NCI-H2107 treated with DMSO at 0.1 percent for 48 hours (cell line): ENCODE data around the gene TRIM68.

Source experiments
- DNase-seq: peaks from one replicate; lab custom pipeline; 2025; ENCODE audit not compliant: unreplicated experiment; lab: John Stamatoyannopoulos, UW

TRIM68 gene

DNA sequence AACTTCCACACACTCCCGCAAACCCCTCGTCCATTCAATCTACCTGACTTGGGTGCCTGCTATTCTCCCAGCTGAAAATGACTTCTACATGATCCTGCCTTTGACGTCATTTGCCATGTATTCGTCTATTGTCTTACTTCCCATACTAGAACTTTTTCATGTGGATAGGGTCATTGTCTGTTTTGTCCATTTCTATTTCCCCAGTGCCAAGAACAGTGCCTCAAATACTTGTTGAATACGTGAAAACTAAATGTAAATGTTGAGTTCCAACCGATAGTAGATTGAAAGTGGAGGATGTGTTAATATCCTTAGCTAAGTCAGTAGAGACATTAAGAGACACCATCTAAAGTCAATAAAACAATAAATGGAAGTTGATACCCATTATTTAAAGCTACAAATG, 935 bp downstream of the TRIM68 start:
- no peak for DNase-seq

DNA sequence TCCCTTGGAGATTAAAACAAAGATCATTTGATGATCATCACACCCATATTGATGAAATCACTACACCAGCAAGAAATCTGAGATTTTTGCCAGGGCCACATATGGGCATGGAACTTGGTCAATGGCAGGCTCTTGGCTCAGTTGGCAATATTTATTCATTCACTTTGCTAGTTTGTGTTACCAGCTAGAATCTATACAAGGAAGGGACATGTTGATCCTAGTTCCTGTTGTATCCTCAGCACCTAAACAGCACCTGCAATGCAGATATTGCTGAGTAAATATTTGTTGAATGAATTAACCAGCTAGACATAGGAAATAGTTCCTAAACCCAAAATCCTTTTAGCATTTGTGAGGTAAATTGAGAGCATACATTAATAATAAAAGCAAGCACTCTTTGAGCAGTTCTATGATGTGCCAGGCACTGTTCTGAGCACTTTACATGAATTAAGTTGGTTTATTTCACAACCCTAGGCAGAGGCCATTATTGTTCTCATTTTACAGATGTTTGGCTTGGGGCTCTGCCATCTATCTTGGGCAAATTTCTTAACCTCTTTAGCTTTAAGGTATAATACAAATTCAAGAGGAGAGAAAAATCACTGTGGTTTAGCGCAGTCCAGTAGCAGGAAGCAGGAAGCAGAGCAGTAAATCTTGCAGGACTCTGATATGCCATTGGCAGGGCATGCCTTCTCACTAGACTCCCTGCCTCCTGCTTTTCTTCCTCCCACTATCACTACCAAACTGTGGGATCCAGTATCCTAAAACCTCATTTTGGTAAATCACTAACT, 1.6 kb downstream of the TRIM68 start:
- DNase-seq: peak; percentile 31

DNA sequence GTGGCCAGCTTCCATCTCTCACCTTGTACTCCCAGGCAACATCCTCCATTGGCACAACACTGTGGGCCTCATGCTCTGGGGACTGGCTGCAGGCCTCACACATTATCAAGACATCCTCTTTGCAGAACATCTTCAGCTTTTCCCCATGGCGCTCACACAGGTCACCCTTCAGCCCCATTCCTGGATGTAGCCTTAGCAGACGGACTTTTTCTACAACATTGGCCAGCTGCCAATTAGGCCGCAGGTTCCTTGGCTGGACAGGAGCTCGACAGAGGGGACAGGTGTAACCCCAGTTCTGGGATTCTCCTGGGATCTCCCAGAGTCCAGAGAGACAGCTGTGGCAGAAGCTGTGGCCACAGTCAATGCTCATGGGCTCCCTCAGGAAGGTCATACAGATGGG, 3.0 kb downstream of the TRIM68 start:
- DNase-seq: no peak

DNA sequence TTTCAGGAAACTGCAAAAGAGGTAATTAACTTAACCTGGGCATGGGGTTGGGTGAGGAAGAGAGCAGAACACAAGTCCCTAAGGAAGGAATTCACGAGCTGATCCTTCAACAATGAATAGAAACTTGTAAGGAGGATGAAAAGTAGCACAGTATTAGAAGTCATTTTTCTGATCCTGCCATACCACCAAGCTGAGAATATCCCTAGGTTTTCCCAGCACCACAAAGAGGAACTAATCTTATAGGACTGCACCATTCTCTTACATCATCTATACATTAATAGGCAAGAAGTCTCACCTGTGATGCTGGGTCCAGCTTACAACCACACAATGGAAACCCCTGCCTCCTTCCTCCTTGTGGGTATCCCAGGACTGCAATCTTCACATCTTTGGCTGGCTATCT, 14.3 kb downstream of the TRIM68 start, which contains the start of gene OR52I1:
Gene OR52I1 (plus strand): TSS at position 301 of the 400 bp plus-strand sequence. CDS start 0 bp downstream, at position 301.
- DNase-seq: no peak

DNA sequence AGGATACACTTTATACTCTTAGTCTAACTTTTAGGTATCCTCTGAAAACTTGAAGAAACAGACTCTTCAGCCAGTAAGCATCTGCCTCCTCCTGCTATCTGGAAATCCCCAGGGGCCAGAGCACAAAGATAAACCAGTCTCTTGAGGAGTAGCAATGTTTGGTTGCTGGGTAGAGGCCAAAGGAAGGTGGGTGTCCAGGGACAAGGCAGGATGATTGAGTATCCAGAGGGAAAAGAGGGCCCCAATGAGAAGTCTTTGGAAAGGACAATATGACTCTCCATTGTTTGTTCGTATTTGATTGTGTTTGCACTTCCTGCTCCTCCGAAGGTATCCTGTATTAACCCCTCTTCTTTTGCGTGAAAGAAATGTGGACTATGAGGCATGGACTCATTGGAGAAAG, 19.0 kb downstream of the TRIM68 start:
- no peak for DNase-seq

DNA sequence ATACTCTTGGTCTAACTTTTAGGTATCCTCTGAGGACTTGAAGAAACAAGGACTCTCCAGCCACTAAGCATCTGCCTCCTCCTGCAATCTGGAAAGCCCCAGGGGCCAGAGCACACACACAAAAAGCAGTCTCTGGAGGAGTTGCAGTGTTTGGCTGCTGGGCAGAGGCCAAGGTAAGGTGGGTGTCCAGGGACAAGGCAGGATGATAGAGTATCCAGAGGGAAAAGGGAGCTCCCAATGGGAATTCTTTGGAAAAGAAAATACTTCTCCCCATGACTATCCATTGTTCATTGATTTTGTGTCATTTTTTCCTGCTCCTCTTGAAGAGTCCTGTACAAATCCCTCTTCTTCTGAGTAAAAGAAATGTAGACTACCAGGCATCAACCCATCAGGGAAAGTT, 26.6 kb downstream of the TRIM68 start, which contains the start of gene OR52I2:
Gene OR52I2 (plus strand): TSS at position 301 of the 400 bp plus-strand sequence.
- no peak for DNase-seq

DNA sequence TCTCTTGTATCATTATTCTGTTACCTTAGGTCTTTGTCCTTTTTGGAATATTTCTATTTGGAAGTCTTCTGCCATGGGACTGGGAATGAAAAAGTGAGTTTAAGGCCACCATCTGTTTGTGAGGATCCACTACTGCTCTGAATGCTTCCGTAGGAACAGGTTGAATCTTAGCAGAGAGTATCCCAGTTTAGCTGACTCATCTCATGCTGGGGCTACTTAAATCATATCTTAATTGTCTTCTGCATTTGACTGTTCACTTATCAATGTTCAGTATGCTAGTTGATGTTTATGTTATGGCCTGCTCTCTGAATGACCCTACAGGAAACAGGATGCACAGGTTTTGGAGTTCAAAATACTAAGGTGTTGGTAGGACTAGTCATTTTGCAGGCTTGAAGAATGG, 27.9 kb downstream of the TRIM68 start:
- no peak for DNase-seq

DNA sequence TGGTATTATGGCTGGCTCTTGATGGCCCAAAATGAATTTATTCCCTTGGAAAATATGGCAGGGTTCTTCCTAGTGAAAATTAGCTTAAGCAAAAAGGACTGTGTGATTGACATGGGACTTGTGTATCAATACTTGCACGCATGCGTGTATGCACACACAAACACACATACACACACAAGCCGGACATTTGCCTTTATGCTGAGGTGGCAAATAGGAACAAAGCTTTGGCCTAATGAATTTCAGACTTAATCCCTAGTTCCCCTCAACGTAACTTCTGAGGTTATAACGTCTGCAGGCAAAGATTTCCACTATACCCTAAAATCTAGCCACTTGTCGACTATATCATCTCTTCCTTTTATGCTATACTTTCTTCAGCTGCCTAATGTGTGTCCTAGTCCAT, 29.4 kb downstream of the TRIM68 start:
- DNase-seq: no peak

DNA sequence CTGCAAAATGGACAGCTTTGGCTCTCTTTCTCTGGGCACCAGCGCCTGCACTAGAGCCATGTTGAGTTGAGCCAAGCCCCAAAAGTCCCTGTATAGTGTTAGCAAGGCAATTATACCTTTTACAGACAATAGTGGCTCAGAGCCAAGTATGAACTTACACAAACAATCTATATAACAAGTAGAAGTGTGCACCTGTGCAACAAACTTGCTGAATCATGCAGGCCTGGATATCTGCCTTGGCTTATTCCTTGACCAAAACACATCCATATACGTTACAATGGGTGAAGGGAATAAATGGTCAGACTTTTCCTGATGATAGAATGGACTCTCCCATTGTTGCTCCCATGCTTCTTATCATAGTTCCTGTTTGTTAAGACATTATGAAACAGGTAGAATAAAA, 30.3 kb downstream of the TRIM68 start:
- no peak for DNase-seq

DNA sequence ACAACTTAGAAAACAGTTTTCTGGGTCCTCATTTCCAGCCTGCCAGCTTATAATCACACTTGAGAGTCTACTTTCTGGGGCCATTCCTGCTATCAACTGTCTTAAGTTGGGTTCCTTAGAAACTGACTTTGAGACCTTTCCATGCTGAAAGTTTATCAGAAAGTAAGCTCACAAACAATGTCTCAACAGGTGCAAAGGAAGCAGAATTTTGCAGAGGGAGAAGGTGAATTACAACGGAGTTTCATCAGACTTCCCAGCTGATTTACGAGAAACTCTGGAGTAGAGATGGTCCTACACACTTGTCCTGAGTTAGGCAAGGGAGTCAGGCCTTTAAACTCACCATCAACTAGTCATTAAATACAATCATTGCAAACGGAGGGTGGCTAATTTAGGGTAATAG, 31.2 kb downstream of the TRIM68 start:
- DNase-seq: no peak

DNA sequence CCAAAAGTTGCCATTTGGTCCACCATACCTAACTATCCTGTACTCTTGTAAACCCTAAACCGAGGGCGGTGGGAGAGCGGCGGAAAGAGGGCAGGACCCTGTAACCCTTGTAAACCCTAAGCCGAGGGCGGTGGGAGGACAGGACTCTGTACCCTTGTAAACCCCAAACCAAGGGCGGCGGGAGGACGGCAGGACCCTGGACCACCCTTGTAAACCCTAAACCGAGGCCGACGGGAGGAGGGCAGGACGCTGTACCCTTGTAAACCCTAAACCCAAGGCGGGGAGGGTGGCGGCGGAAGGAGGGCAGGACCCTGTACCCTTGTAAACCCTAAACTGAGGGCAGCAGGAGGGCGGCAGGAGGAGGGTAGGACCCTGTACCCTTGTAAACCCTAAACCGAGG, 39.0 kb downstream of the TRIM68 start:
- no peak for DNase-seq

DNA sequence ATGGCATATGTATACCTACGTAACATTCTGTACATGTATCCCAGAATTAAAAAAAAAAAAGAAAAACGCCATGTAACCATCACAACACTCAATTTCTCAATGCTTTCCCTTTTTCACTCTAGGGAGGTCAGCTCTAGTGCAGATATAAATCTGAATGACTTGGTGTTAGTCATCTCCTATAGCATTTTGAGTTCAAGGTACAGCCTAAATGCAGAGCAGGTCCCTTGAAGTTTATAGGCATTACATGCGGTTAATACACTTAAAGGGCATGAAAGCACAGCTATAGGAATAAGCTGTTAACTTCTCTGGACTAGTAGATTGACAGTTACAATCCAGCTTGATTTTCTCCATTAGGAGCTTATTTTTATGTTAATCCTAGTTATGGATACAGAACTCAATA, 42.7 kb downstream of the TRIM68 start:
- no peak for DNase-seq

DNA sequence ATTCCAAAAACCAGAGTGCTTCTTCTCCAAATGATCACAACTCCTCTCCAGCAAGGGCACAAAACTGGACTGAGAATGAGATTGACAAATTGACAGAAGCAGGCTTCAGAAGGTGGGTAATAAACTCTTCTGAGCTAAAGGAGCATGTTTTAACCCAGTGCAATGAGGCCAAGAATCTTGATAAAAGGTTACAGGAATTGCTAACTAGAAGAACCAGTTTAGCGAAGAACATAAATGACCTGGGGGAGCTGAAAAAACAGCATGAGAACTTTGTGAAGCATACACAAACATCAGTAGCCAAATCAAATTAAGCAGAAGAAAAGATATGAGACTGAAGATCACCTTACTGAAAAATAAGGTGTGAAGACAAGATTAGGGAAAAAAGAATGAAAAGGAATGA, 47.6 kb downstream of the TRIM68 start:
- no peak for DNase-seq

DNA sequence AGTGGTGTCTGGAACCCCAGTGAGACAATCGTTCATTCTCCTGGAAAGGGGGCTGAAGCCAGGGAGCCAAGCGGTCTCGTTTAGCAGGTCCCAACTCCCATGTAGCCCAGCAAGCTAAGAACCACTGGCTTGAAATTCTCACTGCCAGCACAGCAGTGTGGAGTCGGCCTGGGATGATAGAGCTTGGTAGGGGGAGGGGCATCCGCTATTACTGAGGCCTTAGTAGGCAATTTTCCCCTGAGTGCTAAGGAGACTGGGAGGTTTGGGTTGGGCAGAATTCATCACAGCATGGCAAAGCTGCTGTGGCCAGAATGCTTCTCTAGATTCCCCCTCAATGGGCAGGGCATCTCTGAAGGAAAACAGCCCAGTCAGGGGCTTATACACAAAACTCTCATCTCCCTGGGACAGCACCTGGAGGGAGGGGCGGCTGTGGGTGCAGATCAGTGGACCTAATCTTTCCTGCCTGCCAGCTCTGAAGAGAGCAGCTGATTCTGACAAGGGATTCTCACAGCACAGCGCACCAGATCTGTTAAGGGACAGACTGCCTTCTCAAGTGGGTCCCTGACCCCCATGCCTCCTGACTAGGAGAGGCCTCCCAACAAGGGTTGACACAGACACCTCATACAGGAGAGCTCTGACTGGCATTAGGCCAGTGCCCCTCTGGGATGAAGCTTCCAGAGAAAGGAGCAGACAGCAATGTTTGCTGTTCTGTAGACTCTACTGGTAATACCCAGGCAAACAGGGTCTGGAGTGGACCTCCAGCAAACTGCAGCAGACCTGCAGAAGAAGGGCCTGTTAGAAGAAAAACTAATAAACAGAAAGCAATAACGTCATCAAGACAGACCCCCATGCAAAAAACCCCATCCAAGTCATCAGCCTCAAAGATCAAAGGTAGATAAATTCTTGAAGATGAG, 48.2 kb downstream of the TRIM68 start:
- no peak for DNase-seq

DNA sequence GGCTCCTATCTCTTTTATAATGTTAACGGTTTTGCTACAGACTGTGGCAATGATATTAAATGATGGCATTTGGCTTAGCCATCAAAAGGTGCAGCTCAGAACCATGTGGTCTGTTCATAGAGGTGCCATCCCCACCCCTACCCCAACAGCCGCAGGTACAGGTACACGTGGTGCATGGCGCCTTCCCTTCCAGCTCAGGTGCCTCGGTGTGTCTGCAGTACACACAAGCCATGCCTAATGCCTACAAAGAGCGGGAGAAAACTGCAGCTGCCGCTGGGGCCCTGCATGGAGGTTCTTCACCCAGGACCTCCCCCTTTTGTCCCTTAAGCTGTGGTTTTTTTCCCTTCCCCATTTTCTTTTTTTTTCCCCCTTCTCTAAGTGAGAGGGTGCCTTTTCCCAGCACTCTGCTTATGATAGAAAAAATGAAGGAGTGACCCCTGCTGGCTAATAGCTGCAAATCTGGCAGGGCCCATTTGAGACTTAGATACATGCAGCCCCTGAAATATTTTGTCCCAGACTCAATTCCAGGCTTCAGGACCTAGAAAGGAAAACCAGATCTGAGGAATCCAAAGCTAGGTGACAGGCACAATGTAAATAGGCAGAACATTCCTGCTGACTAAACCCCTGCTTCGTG, 56.6 kb downstream of the TRIM68 start:
- no peak for DNase-seq
